Calu3 (cell line): ENCODE measurements around the gene PPM1J. TPM values are rescaled to one million over a fixed set of nuclear protein-coding genes. Genes with fewer than 3 reads are reported as not detected.

Experiments used
- Bru-seq: library from RNA; stranded (reverse); fragments of 400-500 nt; gene quantifications from one replicate; lab custom pipeline; 2021; lab: Mats Ljungman, UMichigan
- BruChase-seq, 2 experiments: library from RNA; stranded (reverse); fragments of 400-500 nt; gene quantifications; one replicate each; lab custom pipeline; 2021; lab: Mats Ljungman, UMichigan
- BruUV-seq: library from RNA; stranded (reverse); fragments of 400-500 nt; replicated peaks from 2 replicates; lab custom pipeline; 2021; lab: Mats Ljungman, UMichigan
- CTCF ChIA-PET: fragments of 300-600 bp; sonication (Branson Sonifier 250); formaldehyde crosslinking; loops from one replicate; lab custom pipeline; 2022; ENCODE audit warnings: antibody characterized with exemption; lab: Charles Lee
- DNase-seq: peaks from one replicate; pipeline ENCODE4 v3.0.0; 2022
- H3K27ac Mint-ChIP-seq: one replicate; pipeline ENCODE4 v1.8.0; 2022; ENCODE audit warnings: mixed read lengths; ENCODE audit not compliant: unreplicated experiment
- H3K27me3 Mint-ChIP-seq: one replicate; pipeline ENCODE4 v1.8.0; 2022; ENCODE audit warnings: mixed read lengths; ENCODE audit not compliant: unreplicated experiment
- H3K36me3 Mint-ChIP-seq: one replicate; pipeline ENCODE4 v1.8.0; 2022; ENCODE audit warnings: mild to moderate bottlenecking, moderate library complexity, mixed read lengths; ENCODE audit not compliant: insufficient read depth, unreplicated experiment
- H3K4me1 Mint-ChIP-seq: one replicate; pipeline ENCODE4 v1.8.0; 2022; ENCODE audit warnings: mild to moderate bottlenecking, low read depth, mixed read lengths; ENCODE audit not compliant: unreplicated experiment
- H3K4me3 Mint-ChIP-seq: one replicate; pipeline ENCODE4 v1.8.0; 2022; ENCODE audit warnings: mild to moderate bottlenecking, low read depth, moderate library complexity, mixed read lengths; ENCODE audit not compliant: unreplicated experiment
- H3K9me3 Mint-ChIP-seq: one replicate; pipeline ENCODE4 v1.8.0; 2022; ENCODE audit warnings: low read depth, mixed read lengths; ENCODE audit not compliant: unreplicated experiment
- CTCF ChIP-seq: fragments of 200-600 bp; IDR thresholded peaks from one replicate; pipeline ENCODE4 v1.8.0; 2022; ENCODE audit warnings: antibody characterized with exemption; ENCODE audit not compliant: unreplicated experiment
- intact Hi-C: fragments of 100-400 bp; cut with micrococcal nuclease; formaldehyde crosslinking; loops from one replicate; pipeline ENCODE4 v1.10.0; 2022; ENCODE audit not compliant: unreplicated experiment
- long read RNA-seq: library from polyadenylated mRNA; stranded (forward); transcript quantifications from one replicate; pipeline ENCODE4 v2.0.0, GENCODE V29; 2022
- total RNA-seq: library from RNA; stranded (reverse); gene quantifications from 2 replicates; pipeline ENCODE4 v1.2.3, GENCODE V29; 2022

Gene PPM1J
- 1.3 and 2.2 TPM in 2 replicates for total RNA-seq
- Bru-seq, nascent RNA, result percentile 34 among the genes with signal in this experiment
- BruChase-seq, experiment 1, labeled RNA remaining after a 6-hour chase, result percentile 26 among the genes with signal in this experiment
- BruChase-seq, experiment 2, labeled RNA remaining after a 2-hour chase, result percentile 32 among the genes with signal in this experiment
- long read RNA-seq, transcript PPM1J-201 (10 exons, 1,863 nt), result major isoform, 5 of 9 reads
- long read RNA-seq, partial matches to known transcripts, result 1 of 9 reads
- long read RNA-seq, other reads (novel, unspliced or antisense), result 3 of 9 reads

- intact Hi-C loops, result loop anchor here (1.0 to 5.0 kb wide), 3 partner anchors 89 to 962 kb away; no protein-coding TSS in a partner anchor
These were observed at the start of gene PPM1J for GRCh38 chr1:112715264-112716053. PPM1J (minus strand) TSS chr1:112715332; CDS start chr1:112715301, 31 bp downstream.

GRCh38 chr1:112762541-112763500 lies 47.7 kb upstream of the PPM1J start:
- BruUV-seq, result no TSS peak
- no peak for TF ChIP-seq CTCF
- Mint-ChIP-seq H3K9me3 (peaks cover 6% of the 10 kb centered on the region), H3K4me3 (no peak overlapping the region), H3K27me3 (peaks cover 19% of the 10 kb centered on the region), H3K4me1 (peaks cover 16% of the 10 kb centered on the region), H3K27ac (no peak overlapping the region), H3K36me3 (no peaks in the 10 kb centered on the region)
- DNase-seq, result peak; percentile 10
- intact Hi-C loops, result no loop called here
- CTCF ChIA-PET, result interaction anchor here (1.4 kb wide), 1 partner anchor 18 kb away, joined by 3 read pairs; no protein-coding TSS in a partner anchor

More at GRCh38 chr1:112715264-112716053, at the start of gene PPM1J:
- TF ChIP-seq CTCF, result no peak
- H3K4me3 Mint-ChIP-seq, result peak within 1 kb of the TSS; percentile 71
- DNase-seq, result peak; percentile 97
- no peak within 1 kb of the TSS for H3K27ac Mint-ChIP-seq
- no TSS peak for BruUV-seq
- H3K4me1 Mint-ChIP-seq, result peaks cover 7% of the 10 kb centered on the region
- peaks cover 18% of the 10 kb centered on the region for H3K36me3 Mint-ChIP-seq
- no peaks in the 10 kb centered on the region for H3K9me3 Mint-ChIP-seq
- CTCF ChIA-PET, result interaction anchor here (0.6 to 2.7 kb wide), 9 partner anchors 9 to 358 kb away, joined by 3 to 27 read pairs (median 5); partner anchors contain the start of genes LRIG2 and RHOC
- peaks cover 21% of the 10 kb centered on the region for H3K27me3 Mint-ChIP-seq

DNA sequence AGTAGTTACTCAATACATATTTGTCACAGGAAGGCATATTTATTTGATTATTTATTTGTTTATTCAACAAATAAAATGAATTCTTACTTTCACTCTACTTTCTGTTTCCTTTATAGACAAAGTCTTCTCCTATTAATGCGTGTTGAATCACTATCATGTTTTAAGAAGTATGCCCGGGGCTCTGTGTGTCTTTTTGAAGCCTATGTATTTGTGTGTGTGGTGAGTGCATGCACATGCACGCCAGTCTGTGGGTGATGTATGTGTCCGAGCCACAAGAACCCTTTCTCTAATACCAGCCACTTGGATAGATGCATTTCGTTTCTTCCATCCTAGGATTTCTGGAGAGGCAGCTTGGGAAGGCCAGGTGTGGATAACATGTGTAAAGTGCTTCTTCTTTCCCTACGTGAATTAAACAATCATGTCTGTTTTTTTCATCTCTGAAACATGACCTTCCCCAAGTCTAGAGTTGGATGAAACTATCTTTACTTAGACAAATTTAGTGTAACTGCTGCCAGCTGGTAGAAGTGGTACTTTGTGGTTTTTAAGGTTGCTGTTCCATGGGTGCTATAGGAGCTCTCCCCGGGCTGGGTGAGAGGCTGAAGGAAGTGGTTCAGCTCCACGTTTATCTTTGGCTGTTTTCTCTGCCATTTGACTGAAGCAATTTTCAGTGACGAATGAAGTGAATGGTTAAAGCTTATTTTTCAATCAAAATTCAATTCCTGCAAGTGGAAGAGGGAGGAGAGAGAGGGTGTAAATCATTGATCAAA lies 46.8 kb upstream of the PPM1J start:
- no peak for DNase-seq
- Mint-ChIP-seq H3K4me1 (peaks cover 16% of the 10 kb centered on the region), H3K9me3 (peaks cover 6% of the 10 kb centered on the region), H3K4me3 (no peak overlapping the region), H3K27me3 (peaks cover 19% of the 10 kb centered on the region), H3K36me3 (no peaks in the 10 kb centered on the region), H3K27ac (no peak overlapping the region)
- TF ChIP-seq CTCF, result no peak
- BruUV-seq, result no TSS peak
- intact Hi-C loops, result no loop called here
- CTCF ChIA-PET, result interaction anchor here (1.4 kb wide), 1 partner anchor 17 kb away, joined by 3 read pairs; no protein-coding TSS in a partner anchor
